SKM-1 treated with dmso at 0.1 percent for 144 hours (cell line): Measurements from ENCODE around the gene MECR.
A peak's percentile ranks its signal among the peaks of the same experiment; 100 is the strongest.
"Not testable (repeated sequence)": the region's sequence is repeated elsewhere in the genome, so short reads cannot be mapped to it uniquely, and the experiment has no call there.

Experiments used
- DNase-seq: peaks from one replicate; lab custom pipeline; 2025; ENCODE audit not compliant: unreplicated experiment; lab: John Stamatoyannopoulos, UW

MECR gene

DNA sequence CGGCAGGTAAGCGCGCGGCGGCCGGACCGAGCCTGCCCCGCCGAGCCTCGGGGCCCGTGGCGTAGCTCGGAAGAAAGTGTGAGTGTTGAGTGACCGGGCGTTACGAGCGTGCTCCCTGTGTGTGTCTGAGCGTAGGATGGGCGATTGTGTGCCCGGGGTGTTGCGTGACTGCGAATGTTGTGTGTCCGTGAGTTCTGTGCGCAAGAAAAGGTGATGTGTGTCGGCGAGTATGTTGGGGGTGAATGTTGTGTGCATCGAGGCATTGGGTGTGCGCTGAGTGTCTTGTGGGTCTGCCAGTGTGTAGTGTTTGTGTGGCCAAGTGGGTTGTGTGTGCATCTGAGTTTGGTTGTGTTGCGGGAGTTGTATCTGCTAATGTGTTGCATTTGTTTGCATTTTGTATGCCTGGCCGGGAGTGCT, 6.0 kb upstream of the MECR start:
- no peak for DNase-seq

GRCh38 chr1:29235955-29236711, 5.4 kb upstream of the MECR start, which contains the start of gene PTPRU:
TSS of gene PTPRU (plus strand) at chr1:29236522. CDS start at chr1:29236645, 123 bp downstream.
- peak; percentile 62 for DNase-seq

- DNase-seq = not testable (repeated sequence)
Measured at GRCh38 chr1:29234881-29235280, 4.1 kb upstream of the MECR start.

GRCh38 chr1:29234471-29234870, 3.7 kb upstream of the MECR start:
- DNase-seq = no peak

GRCh38 chr1:29233693-29234092, 3.0 kb upstream of the MECR start:
- no peak for DNase-seq

GRCh38 chr1:29232387-29232786, 1.7 kb upstream of the MECR start:
- DNase-seq = no peak

GRCh38 chr1:29230204-29230552, 556 bp downstream of the MECR start:
- no peak for DNase-seq

DNA sequence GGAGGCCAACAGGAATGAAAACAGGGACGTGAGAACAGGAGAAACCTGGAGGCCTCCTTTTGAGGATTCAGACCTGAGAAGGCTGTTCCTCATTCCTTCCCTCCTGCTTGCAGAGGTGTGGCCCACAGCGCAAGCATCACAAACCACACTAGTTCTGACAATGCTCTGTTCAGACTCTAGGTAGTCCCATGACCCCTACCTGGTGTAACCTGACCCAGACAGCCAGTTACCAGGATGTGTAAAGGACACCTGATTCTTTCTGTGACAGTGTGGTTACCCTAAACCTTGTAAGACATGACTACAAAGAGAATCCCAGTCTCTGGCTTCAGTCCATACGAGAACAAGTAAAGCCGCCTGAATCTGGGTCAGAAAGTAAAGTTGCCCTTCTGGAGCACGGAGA, 3.2 kb downstream of the MECR start:
- DNase-seq = no peak

- no peak for DNase-seq
Measured at GRCh38 chr1:29225361-29225760, 5.4 kb downstream of the MECR start.

DNA sequence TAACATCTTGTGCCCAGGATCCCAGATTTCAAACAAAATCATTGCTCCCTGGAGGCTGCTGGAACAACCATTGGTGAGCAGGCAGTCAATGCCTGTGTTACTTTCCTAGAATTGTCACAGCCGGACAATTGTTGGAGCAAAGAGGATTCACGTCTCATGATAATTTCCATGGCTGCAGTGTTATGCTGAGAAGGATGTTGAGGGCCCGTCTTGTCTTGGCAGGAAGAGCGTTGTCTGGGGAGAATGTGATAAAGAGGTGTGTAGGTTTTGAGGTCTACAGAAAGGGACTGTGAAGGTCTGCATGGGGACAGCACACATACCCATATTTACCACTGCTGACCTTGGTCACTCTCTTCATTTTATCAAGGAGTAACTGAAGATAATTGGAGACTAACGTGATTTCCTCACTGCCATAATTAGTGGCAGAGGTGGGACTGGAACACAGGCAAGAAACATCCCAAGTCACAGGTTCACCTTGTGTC, 6.3 kb downstream of the MECR start:
- DNase-seq = no peak

- no peak for DNase-seq
Measured at GRCh38 chr1:29223521-29223920, 7.2 kb downstream of the MECR start.

- DNase-seq = no peak
Measured at GRCh38 chr1:29222686-29223085, 8.0 kb downstream of the MECR start.

- not testable (repeated sequence) for DNase-seq
Measured at GRCh38 chr1:29222260-29222659, 8.5 kb downstream of the MECR start.

DNA sequence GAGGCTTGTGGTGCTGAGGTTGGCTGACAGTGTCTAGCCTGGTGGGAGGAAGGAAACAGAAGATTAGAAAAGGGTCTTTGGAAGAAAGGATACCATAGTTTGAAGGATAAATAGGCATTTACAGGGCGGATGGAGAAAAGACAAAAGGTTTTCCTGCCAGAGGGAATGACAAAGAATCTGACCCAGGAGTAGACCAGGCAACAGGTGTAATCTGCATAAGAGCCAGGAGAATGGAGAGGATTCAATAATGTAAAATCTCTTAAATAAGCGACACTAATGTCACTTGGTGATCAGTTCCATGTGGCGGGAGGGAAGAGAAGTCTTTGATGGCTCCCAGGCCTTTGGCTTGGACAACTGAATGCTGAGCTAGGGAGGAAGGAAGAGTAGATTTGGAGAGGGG, 9.4 kb downstream of the MECR start:
- no peak for DNase-seq

- no peak for DNase-seq
Measured at GRCh38 chr1:29218223-29218622, 12.5 kb downstream of the MECR start.

GRCh38 chr1:29217633-29218032, 13.1 kb downstream of the MECR start:
- DNase-seq = no peak

DNA sequence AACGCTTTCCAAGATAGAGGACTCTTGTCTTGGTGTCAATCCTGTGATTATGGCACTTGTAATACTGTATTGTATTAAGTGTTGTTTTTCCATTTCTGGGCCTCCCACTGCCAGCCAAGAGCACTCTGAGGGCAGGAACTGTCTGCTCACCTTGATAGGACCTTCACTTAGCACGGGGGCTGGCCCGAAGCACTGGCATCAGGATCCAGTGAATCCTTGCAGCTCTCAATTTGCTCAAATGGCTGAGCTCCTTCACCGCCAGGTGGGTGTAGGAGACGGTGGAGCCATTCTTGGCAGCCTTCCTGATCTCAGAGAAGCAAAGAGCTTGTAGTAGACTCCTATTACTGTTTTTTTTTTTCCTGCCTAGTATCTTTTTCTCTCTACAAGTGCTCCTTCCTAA, 17.7 kb downstream of the MECR start:
- DNase-seq = no peak

- no peak for DNase-seq
Measured at GRCh38 chr1:29211086-29212030, 19.4 kb downstream of the MECR start.

DNA sequence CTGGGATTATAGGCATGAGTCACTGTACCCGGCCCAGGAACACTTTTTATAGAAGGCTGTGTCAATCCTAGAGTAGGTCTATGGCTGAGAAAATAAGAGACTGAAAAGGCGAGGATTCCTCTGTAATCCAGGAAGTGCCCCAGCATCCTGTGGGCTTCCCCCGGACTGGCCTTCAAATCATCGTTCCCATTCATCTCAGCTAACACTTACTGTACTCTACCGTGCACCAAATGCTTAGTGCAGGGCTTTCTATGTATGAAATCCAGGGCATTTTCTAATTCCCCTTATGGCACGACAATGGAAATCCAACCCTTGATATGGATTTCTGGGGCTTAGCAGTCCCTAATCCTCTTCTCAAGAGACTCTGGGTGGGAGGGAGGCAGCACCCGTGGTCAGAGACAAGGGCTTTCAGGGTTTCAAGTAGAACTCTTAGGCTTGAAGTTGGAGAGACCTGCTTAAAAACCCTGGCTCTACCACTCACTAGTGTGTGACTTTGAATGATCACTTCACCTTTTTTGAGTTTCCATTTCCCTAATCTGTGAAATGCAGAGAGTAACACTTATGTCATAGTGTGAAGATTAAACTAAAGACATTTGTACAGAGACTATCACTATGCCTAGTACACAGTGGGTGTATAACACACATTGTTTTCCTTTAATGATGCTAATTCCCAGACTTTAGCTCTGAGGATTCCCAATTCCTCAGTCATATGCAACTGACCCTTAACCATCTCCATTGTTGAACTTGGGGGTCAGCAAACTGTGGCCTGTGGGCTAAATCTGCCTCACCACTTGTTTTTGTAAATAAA, 20.3 kb downstream of the MECR start:
- no peak for DNase-seq

DNA sequence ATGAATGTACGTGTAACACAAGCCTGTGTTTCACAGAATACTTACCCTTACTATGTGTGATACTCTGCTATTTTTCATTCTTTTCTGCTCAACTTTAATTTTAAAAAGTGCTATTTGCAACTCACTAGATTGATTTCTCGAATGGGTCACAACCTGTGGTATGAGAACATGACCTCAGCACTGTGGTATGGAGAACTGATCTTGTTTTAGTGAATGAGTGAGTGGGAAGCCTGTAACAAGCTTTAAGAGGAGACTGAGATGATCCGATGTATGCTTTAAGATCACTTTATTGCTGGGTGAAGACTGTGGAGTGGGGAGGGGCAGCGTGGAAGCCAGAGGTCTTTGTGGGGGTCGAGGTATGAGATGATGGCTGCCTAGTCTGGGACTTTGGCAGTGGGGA, 21.6 kb downstream of the MECR start:
- DNase-seq = no peak

DNA sequence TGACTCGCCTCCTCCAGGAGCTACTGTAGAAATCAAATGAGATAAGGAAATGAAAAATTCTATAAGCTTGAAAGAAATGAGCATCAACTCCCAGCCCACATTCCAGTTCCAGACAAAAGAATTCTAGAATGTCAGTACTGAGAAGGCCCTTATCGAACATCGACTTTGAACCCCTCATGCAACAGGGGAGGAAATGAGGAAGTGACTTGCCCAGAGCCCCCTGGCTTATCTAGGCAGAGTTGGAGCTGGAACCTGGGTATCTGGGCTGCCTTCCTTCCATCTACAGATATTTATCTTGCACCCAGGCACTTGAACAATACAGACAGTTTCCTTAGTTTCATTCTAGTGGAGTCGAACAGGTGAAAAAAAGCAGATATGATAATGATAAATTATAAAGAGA, 22.3 kb downstream of the MECR start:
- DNase-seq = no peak
